ENCODE results near the gene SLC46A2. TPM values are rescaled to one million over a fixed set of nuclear protein-coding genes. Genes with fewer than 3 reads are reported as not detected.
A peak's percentile ranks its signal among the peaks of the same experiment; 100 is the strongest.

The SLC46A2 gene
- total RNA-seq, 1 donor from 2014 or later = not detected

DNA sequence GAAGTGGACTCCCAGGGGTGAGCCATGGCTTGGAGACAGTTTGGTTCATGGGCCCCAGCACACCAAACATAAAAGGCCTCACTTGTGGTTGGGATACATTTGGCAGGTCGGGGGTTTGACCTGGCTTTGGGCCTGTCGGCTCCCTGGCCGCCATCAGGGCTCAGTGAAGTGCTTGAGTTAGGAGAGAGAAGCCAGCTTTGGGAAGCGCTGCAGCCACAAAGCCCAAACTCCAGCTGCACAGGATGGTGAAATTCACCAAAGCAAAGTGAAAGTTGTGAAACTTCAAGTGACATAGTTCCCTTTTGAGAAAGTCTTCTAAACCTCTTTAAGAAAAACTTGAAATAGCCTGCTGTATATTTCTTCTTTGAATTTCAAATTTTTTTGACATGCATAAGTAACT, 27.5 kb downstream of the SLC46A2 start:
- DNase-seq (peak; percentile 44), ATAC-seq (peak; percentile 66)
- intact Hi-C loops (cut with micrococcal nuclease) = no loop called here

DNA sequence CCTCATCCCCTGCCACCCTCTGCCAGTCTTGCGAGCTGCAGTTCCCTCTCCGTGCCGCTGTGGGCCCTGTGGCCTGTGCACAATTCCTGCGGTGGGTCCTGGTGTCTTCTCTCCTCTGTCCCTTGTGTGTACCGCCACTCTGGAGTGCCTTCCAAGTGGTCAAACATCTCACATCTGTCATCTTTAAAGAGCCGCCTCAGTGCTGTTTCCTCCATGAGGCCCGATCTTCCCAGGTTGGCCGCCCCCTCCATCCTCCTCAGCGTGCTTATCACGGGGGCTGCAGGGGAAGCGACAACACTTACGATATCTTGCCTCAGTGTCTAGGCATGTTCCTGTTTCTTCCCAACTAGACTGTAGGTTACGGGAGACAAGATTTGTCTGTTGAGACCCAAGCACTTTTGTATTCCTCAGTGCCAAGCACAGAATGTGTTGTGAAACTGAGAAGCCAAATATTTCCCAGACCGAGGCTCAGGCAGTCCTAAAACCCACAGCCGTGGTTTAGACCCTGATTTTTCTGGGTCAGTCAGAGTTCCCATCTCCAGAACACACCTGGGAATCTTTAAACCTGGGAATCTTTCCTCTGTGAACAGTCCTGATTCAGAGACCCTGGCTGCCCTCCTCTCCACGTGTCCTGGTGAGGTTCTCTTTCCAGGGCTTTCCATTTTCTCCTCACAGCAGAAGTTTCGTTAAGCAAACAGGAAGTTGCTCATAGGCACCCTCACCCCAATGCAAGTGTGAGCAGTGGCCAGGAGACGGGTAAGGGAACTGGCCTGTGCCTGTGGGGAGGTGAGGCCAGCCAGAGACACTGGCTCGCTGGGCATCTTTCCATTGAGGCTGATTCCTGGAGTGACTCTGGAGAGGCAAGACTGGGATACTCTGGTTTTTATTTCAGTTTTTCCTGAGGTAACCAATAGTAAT, 28.8 kb downstream of the SLC46A2 start:
- intact Hi-C loops (cut with micrococcal nuclease) = no loop called here
- ATAC-seq (peak; percentile 72), DNase-seq (peak; percentile 38)

DNA sequence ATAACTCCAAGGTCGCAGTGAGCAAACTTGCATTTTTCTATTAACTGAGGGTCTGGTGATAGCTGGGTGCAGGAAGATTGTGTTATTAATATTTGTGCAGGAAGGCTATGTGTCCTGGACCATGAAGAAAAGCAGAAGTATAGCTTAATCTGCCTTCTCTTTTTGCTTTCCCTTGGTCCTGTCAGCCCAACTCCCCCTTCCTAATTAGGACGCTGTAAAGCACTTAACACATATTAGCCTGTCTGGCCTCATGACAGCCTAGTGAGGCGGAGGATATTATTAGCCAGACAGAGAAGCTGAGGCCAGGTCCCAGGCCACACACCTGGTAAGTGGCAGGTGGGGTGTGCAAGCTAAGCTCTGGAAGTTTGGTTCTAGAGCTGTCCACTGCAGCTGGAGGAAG, 29.5 kb downstream of the SLC46A2 start:
- intact Hi-C loops (cut with micrococcal nuclease) = no loop called here
- ATAC-seq (peak; percentile 53), DNase-seq (no peak)

DNA sequence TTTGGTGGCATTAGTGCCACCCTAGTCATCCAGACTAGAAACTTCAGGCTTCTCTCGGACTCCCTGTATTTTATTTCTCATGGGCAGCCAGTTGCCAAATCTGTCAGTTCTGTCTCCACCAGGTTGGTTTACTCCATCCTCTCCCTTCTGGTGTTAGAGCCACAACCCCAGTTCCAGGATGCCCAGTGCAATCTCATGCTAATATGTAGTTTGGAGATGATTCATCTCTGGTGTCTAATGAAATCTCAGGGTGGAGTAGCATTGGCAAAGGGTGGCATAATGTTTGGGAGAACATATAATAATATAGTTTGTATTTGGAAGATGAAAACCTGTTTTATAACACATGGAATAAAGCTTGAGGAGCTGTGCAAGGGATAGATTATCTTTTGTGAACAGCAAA, 30.2 kb downstream of the SLC46A2 start:
- DNase-seq (no peak), ATAC-seq (no peak)

DNA sequence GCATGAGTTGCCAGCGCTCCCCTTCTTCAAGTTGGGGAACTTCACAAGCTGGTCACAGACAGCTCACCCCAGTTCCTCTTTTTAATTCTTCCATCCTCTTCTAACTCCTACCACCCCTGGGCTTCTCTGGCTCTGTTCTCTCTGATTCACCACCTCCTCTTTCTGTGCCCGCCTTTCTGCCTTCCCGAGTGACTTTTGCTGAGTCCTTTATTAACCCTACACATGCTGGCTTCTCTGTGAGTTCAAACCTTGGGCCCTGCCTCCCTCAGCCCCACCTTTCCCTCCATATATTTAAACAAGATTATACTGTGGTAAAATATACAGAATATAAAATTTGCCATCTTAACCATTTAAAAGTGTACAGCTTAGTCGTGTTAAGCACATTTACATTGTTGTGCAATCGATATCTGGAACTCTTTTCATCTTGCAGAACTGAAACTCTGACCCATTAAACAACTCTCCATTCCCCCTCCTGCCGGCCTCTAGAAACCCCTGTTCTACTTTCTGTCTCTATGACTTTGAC, 32.0 kb downstream of the SLC46A2 start:
- DNase-seq (no peak), ATAC-seq (peak; percentile 41)
- intact Hi-C loops (cut with micrococcal nuclease) = no loop called here

More for the DNA sequence above, 30.2 kb downstream of the SLC46A2 start:
- intact Hi-C loops (cut with micrococcal nuclease) = no loop called here

DNA sequence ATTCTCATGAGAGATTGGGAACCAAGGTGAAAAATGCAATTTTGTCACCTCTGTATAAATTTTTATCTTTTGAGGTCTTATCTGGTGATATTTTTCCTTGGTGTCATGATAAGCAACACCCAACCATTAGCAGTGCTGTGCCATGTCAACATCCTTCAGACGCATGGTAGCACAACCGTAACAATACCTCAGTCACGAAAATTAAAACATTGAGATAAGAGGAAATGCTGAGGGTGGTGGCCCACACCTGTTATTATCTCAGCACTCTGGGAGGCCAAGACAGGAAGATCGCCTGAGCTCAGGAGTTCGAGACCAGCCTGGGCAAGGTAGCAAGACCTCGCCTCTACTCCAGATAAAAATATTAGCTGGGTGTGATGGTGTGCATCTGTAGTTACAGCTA, 32.7 kb downstream of the SLC46A2 start:
- ATAC-seq (no peak), DNase-seq (no peak)
- intact Hi-C loops (cut with micrococcal nuclease) = no loop called here

DNA sequence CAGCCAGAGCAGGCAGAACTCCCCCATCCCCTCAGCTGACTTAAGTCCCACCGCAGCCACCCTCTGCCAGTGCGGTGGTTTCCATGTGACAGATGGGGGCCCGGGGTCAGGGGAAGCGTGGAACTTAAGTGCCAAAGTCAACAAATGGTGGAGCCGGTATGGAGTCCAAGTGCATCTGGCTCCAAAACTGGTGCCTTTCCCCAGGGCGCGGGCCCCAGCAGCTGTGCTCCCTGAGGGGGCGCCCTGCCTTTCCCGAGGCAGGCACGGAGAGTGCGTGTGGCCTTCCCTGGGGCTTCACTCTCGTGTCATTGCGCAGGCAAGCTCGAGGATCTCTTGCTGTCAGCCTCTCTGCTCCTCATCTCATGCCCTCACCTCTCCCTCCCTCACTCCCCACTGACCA, 33.8 kb downstream of the SLC46A2 start:
- intact Hi-C loops (cut with micrococcal nuclease) = no loop called here
- ATAC-seq (no peak), DNase-seq (no peak)

DNA sequence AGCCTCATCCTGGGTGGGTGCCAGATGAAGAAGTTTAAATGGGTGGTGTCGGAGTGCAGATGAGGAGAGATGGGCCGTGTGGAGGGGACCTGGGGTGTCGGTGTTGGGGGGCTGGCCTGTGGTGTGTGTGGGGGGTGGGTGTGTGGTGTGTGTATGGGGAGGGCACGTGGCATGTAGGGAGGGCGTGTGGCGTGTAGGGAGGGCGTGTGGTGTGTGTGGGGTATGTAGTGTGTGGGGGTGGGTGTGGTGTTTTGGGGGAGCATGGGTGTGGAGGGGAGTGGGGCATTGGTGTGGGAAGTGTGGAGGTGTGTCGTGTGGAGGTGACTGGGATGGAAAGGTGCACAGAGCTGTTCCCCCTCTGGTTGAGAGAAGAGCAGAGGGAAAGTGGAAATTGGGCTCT, 34.5 kb downstream of the SLC46A2 start:
- ATAC-seq (no peak), DNase-seq (no peak)
- intact Hi-C loops (cut with micrococcal nuclease) = no loop called here

DNA sequence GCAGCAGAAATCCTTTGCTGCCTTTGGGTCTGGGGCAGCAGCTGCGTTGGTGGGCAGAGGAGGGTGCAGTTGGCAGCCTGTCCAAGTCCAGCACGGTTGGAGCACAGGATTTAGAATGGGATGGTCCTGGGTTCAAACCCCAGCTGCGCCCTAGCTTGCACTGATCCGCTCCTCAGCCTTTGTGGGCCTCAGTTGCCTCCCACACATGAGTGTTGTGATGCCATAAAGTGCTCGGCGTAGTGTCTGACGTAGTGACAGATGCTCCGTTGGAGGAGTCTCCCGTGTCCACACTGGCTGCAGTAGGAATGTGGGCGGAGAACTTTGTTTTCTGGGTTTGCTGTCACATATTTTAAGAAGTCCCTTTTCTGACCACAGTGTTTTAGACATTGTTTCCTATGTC, 36.0 kb downstream of the SLC46A2 start:
- no peak for DNase-seq
- ATAC-seq = no peak
- intact Hi-C loops (cut with micrococcal nuclease) = no loop called here

DNA sequence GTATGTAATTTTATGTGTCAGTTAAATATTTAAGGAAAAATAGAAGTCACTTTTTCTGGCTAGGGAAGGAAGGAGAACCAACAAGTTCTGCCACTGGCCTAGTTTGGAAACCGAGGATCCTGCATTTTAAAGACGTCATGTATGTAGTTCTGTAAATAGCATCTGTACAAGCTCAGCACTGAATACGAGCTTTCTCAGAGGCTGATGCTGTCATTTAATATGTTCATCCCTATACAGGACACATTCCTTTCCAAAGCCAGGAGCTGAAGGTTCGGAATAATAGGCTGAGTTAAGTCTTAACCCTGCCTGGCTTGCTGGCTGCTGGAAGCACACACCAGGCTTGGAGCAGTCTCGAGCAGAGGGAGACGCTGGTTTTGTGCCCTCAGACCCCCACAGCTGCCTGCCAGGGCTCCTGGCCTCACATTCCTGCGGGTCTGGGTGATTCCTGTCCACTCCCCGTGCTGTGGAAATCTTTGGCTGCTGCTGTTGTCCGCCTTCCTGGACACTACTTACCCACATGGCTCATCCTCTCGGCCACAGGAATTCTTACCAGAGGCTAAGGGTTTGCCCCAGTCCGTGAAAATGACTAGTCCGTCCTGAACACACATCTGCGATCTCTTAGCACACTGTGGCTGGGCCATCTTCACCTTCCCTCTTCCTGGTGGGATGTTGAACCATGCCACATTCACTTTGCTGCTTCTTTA, 36.6 kb downstream of the SLC46A2 start:
- ATAC-seq (no peak), DNase-seq (no peak)
- intact Hi-C loops (cut with micrococcal nuclease) = no loop called here

DNA sequence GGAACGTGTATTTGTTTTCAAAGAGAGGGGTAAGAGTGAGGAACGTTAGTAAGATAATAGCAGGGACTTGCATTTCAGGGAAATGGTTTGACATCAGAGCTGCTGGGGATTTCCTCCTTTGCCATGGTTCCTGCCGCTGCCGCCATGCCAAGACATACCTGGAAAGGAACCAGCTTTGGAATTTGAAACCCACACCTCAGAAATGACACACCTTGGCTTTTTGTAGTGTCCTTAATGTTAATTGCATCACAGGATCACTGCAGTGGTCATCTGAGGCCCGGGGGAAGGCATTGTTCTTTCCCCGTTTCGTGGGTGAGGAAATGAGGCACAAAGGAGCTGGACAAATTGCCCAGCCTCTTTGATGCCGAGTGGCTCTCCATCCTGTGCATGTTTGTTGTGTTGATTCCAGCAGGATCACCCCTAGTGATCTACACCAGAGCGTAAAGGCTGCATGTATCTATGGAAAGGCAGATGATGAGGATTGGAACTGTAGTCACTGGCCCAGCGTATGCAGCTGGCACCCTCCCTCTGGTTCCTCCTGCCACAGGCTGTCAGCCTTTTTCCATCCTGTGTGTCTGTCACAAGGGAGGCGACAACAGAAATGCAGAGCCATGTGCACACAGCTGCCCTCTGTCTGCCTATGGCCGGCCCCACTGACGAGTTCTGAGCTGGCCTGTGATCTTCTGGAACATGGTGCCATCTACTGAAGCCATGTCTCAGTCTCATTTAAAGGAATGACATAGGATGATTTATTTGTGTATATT, 37.8 kb downstream of the SLC46A2 start:
- ATAC-seq = no peak
- intact Hi-C loops (cut with micrococcal nuclease) = no loop called here
- no peak for DNase-seq

DNA sequence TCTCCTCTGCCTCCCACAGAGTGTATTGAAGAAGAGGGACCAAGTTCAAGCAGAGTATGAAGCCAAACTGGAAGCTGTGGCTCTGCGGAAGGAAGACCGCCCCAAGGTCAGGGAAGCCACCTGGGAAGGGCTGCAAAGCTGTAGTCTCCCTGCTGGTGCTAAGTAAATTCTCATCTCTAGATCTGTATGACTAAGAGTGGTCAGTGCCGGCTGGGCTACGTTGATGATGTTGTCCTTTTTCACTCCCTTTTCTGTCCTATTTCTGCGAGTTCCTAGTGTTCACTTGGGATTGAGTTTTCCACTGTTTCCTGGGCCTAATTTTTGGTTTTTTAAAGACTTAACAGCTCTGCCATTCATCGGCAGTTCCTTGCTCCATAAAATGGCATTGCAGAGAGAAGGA, 39.8 kb downstream of the SLC46A2 start:
- DNase-seq (no peak), ATAC-seq (no peak)
- intact Hi-C loops (cut with micrococcal nuclease) = no loop called here

DNA sequence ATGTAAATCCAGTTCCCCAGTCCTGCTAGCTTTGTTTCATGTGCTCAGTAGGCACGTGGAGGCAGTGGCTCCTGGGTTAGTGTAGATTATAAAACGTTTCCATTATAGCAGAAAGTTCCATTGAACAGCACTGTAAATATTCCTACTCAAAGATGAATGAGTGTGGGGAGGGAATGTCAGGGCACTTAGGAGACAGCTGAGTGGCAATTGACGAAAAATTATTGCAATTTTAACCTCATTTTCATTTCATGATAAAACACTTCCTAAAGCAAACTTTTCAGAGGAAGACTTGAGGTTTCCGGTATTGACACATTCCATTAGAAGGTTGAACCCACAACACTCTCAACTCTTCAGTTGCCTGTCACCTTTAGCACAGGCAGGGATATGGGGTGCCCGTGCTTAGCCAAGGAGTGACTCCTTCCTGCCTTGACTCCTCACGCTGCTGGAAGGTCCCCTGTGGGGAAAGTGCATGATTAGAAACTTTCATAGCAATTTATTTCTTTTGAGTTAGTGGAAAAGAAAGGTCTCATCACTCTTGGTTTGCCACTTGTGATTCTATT, 41.2 kb downstream of the SLC46A2 start:
- intact Hi-C loops (cut with micrococcal nuclease) = no loop called here
- ATAC-seq (no peak), DNase-seq (no peak)

DNA sequence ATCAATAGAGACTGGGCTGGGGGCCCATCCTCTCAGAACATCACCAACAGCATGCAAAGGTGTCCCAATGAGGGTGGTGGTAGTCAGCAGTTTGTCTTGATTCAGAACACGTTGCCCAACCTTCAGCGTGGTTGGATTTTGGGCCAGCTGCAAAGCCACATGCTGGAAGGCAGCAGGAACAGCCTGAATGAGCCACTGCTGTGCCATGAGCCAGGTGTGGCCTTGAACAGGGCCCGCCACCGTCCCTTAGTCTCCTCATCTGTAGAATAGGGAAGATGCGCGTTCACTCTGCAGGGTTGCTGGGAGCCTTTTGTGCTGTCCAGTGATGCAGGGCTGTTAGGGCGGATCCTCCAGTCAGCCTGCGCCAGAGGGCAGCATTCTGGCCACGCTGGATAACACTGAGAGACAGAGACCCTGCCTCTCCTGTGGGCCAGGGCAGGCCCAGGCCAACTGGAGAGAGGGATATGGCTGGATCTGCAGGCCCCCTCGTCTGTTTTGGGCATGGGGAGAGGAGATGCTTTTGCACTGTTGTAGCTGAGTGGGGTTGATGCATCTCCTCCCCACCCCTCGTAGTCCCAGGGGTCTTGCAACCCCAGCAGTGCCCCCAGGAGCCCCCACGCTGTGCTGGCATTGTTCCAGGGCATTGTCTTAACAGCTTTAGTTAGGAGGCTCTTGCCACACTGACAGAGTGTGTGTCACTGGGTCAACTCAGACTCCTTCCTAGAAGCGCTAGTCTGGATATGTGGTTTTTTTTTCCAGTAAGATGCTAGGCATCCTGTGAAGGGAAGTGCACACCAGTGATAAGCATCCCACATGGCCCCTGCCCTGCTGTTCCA, 42.1 kb downstream of the SLC46A2 start:
- no peak for ATAC-seq
- DNase-seq = no peak
- intact Hi-C loops (cut with micrococcal nuclease) = no loop called here

DNA sequence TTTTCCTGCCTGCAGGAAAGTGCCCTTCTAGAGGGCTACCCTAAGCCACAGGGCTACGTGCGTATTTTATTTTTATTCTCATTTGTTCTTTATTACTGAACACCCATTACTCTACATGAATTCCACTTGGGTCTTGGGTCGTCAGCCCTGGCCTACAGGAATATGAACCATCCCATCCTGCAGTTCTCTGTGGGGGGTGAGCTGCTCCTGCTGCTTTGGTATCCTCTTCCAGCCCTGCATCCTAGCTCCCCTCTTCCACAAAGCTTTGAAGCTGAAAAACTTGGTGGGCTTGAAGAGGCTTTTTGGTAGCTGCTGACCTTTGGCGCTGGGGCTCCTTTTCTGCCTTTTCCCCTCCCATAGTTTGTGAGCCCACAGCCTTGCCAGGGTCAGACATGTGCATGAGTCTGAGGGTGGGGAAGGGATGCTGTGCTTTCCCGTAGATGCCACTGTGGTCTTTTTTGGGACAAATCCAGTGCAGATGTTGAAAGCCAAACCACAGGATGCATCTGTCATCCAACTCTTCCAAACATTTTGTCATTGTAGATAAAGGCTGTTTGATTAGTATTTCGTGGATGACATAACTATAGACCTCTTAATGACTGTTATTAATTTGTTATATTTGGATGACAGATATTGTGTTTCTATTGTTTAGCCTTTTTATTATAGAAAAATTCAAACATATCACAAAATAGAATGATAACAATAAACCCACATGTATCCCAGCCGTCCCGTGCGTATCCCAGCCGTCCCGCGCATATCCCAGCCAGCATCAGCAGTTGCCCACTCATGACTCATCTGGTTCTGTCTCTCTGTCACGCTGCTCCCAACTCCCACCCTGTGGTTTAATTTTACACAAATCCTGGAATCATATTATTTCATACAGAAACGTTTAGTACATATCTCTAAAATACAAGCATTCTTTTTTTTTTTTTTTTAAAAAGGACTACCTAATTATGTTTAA, 43.9 kb downstream of the SLC46A2 start:
- intact Hi-C loops (cut with micrococcal nuclease) = no loop called here
- DNase-seq (no peak), ATAC-seq (no peak)

DNA sequence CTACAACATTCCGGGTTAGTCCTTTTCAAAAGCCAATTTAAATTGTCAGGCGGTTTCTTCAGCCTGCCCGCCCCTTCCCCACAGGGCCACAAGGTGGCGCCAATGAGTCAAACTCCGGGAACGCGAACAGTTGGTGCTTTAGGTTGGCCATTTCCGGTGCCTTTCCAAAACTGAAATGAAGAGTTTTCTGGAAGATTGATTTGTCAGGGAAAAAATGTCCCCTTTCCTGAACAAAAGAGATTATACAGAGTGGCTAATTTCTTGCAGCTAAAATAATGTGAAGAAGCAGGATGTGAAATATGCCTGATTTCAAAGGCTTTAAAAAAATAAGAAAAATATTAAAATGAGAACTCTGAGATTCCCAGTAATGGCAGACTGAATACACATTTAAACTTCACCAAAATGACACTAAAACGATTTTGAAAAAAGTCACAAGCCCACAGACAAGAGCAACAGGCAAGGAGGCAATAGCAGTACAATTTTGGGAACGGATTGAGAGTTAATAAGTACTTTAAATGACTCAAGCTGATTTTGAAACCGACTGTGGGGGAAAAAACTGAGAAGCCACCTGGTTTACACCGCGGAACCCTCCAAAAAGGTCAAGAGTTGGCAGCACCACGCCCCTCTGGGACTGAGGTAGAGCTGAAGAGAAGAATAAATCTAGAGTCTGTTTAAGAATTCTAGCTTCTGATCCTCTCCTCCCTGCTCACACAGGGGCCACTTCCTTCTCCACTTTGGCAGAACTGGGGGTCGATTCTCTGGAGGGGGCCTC, 45.7 kb downstream of the SLC46A2 start:
- intact Hi-C loops (cut with micrococcal nuclease) = no loop called here
- ATAC-seq (peak; percentile 75), DNase-seq (peak; percentile 87)

DNA sequence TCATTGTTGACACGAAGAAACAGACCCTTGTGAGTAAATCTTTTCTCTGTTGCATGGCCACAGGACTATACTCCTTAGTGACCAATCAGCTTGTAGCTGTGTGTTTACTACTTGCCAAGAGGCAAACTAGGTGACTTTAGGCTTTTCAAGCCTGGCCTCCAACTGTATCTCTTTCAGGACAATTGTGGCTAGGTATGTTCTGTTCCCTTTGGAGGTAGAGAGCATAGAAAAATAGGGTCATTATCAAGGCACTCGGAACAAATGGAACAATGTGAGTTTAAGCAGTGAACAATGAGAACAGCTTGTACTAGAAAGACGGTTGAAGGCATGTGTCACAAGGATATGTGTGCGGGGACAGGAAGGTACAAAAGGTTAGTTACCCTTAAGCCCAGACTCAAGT, 48.1 kb downstream of the SLC46A2 start:
- no peak for DNase-seq
- peak; percentile 71 for ATAC-seq
- intact Hi-C loops (cut with micrococcal nuclease) = no loop called here
